Hepatocyte (in vitro differentiated cells): ENCODE measurements around the gene SPACA7.

Experiments used
- CTCF ChIP-seq: fragments of 200-600 bp; sonication (generic); IDR thresholded peaks from 2 replicates; pipeline ENCODE4 v1.5.1; 2016; ENCODE audit warnings: antibody characterized with exemption, mild to moderate bottlenecking; ENCODE audit not compliant: poor library complexity
- EZH2 ChIP-seq: fragments of 200-600 bp; sonication (generic); IDR thresholded peaks from 2 replicates; pipeline ENCODE4 v1.6.1; 2016; ENCODE audit warnings: antibody characterized with exemption, mild to moderate bottlenecking, borderline replicate concordance

GRCh38 chr13:112366907-112367646, 9.1 kb upstream of the SPACA7 start:
- no peak for TF ChIP-seq CTCF
- TF ChIP-seq EZH2, result no peak
